Cardiac atrium fibroblast (primary cell): Measurements from ENCODE around the gene TMEM31. TPM values are rescaled to one million over a fixed set of nuclear protein-coding genes. Genes with fewer than 3 reads are reported as not detected.

Experiments
- total RNA-seq: library from RNA; depleted of rRNA; stranded (reverse); fragments of >200 nt; gene quantifications from 2 replicates; pipeline ENCODE4 v1.2.3, GENCODE V29; 2015

TMEM31 gene
- 2.8 TPM in 1 of 2 replicates, not detected in the other for total RNA-seq

GRCh38 chrX:103710609-103711008 is at the start of gene TMEM31:
TSS of gene TMEM31 (plus strand) at chrX:103710909. CDS start at chrX:103712259, 1,350 bp downstream.

GRCh38 chrX:103686199-103687072 is 24.3 kb upstream of the TMEM31 start, which contains the start of gene MORF4L2:
TSS of gene MORF4L2 (minus strand) at chrX:103686699. CDS start at chrX:103677027, 9,672 bp downstream.

Other genes starting within 250 kb of the TMEM31 start
- 0.16 and 0.90 TPM in 2 replicates for gene RAB40A, start 191.4 kb upstream of the TMEM31 start, total RNA-seq
- gene TCEAL4, start 125.4 kb upstream of the TMEM31 start, total RNA-seq, result 148 and 255 TPM in 2 replicates
- 47.5 and 49.9 TPM in 2 replicates for gene TCEAL3, start 102.9 kb upstream of the TMEM31 start, total RNA-seq
- 47.7 and 54.4 TPM in 2 replicates for gene TCEAL1, start 81.9 kb upstream of the TMEM31 start, total RNA-seq
- gene MORF4L2, start 24.2 kb upstream of the TMEM31 start, total RNA-seq, result 798 and 931 TPM in 2 replicates
- 1.9 and 7.6 TPM in 2 replicates for gene PLP1, start 65.9 kb downstream of the TMEM31 start, total RNA-seq
- 0.36 and 2.4 TPM in 2 replicates for gene RAB9B, start 121.3 kb downstream of the TMEM31 start, total RNA-seq